IMR-90 (cell line): ENCODE results near the gene RIMBP2. TPM values are rescaled to one million over a fixed set of nuclear protein-coding genes. Genes with fewer than 3 reads are reported as not detected.

Experiments
- ATAC-seq: fragments of 200-7000 bp; cut with Tn5 transposase; 2 replicates; pipeline ENCODE4 v1.9.1; 2020; ENCODE audit warnings: low read depth, mild to moderate bottlenecking, moderate library complexity
- BruUV-seq: library from RNA; stranded (reverse); fragments of 400-500 nt; replicated peaks from 2 replicates; lab custom pipeline; 2021; lab: Mats Ljungman, UMichigan
- CTCF ChIA-PET: fragments of 300-600 bp; formaldehyde crosslinking; extraction: SDS; loops from one replicate; lab custom pipeline; 2021; ENCODE audit warnings: antibody characterized with exemption; lab: Yijun Ruan, JAX
- POLR2A ChIA-PET: fragments of 300-600 bp; sonication (Branson Sonifier 250); formaldehyde crosslinking; loops from one replicate; lab custom pipeline; 2022; ENCODE audit warnings: antibody characterized with exemption; ENCODE audit not compliant: unreplicated experiment; lab: Charles Lee
- DNase-seq: peaks from one replicate; pipeline ENCODE4 v3.0.0; 2013
- H2AFZ ChIP-seq: replicated peaks from 2 replicates; pipeline ENCODE3; 2013; ENCODE audit warnings: low read length, mild to moderate bottlenecking; ENCODE audit not compliant: poor library complexity
- H2AK5ac ChIP-seq: 2 replicates; pipeline ENCODE4 v1.6.1; 2013; ENCODE audit warnings: low read depth, low read length, inconsistent platforms
- H2AK9ac ChIP-seq: replicated peaks from 2 replicates; pipeline ENCODE3; 2013; ENCODE audit warnings: mild to moderate bottlenecking, low read depth, low read length, moderate library complexity; ENCODE audit not compliant: poor library complexity
- H2BK120ac ChIP-seq: 2 replicates; pipeline ENCODE4 v1.6.1; 2013; ENCODE audit warnings: low read depth, low read length, inconsistent platforms
- H2BK15ac ChIP-seq: 3 replicates; pipeline ENCODE4 v1.6.1; 2013; ENCODE audit warnings: low read depth, low read length, inconsistent platforms
- H2BK20ac ChIP-seq: 2 replicates; pipeline ENCODE4 v1.6.1; 2013; ENCODE audit warnings: low read depth, mild to moderate bottlenecking, inconsistent platforms, low read length, moderate library complexity
- H2BK5ac ChIP-seq: 2 replicates; pipeline ENCODE4 v1.6.1; 2013; ENCODE audit warnings: mild to moderate bottlenecking, low read depth, low read length, inconsistent platforms; ENCODE audit not compliant: poor library complexity, severe bottlenecking
- H3K14ac ChIP-seq: replicated peaks from 2 replicates; pipeline ENCODE4 v1.6.1; 2013; ENCODE audit warnings: low read depth, low read length, inconsistent platforms
- H3K18ac ChIP-seq: 2 replicates; pipeline ENCODE4 v1.6.1; 2013; ENCODE audit warnings: low read depth, low read length, control low read depth
- H3K23ac ChIP-seq: 2 replicates; pipeline ENCODE4 v1.6.1; 2013; ENCODE audit warnings: low read depth, low read length, inconsistent platforms
- H3K27ac ChIP-seq: 2 replicates; pipeline ENCODE4 v1.5.1; 2013; ENCODE audit warnings: mild to moderate bottlenecking, control low read depth, low read length; ENCODE audit not compliant: insufficient read depth
- H3K27me3 ChIP-seq: 2 replicates; pipeline ENCODE4 v1.6.1; 2013; ENCODE audit warnings: low read length; ENCODE audit not compliant: control insufficient read depth, insufficient read depth
- H3K36me3 ChIP-seq: 2 replicates; pipeline ENCODE4 v1.6.1; 2013; ENCODE audit warnings: low read length, mixed read lengths; ENCODE audit not compliant: control insufficient read depth, insufficient read depth
- H3K4ac ChIP-seq: 2 replicates; pipeline ENCODE4 v1.6.1; 2013; ENCODE audit warnings: low read depth, low read length, inconsistent platforms
- H3K4me1 ChIP-seq: 2 replicates; pipeline ENCODE4 v1.6.1; 2013; ENCODE audit warnings: low read length, mixed read lengths; ENCODE audit not compliant: control insufficient read depth, insufficient read depth
- H3K4me2 ChIP-seq: 2 replicates; pipeline ENCODE4 v1.6.1; 2013; ENCODE audit warnings: low read depth, mild to moderate bottlenecking, control low read depth, low read length, moderate library complexity
- H3K4me3 ChIP-seq: 2 replicates; pipeline ENCODE4 v1.5.1; 2013; ENCODE audit warnings: low read depth, mild to moderate bottlenecking, control low read depth, low read length, moderate library complexity; ENCODE audit not compliant: insufficient read depth
- H3K56ac ChIP-seq: 2 replicates; pipeline ENCODE4 v1.6.1; 2013; ENCODE audit warnings: low read length, inconsistent platforms; ENCODE audit not compliant: insufficient read depth; ENCODE audit errors: extremely low read depth
- H3K79me1 ChIP-seq, 2 experiments: 2 replicates each; pipeline ENCODE4 v1.6.1; 2013; ENCODE audit warnings: low read length in 2 of 2, inconsistent platforms in 1 of 2, low read depth in 1 of 2
- H3K9ac ChIP-seq: 2 replicates; pipeline ENCODE4 v1.6.1; 2013; ENCODE audit warnings: low read depth, low read length, control low read depth
- H3K9me1 ChIP-seq: 2 replicates; pipeline ENCODE4 v1.6.1; 2013; ENCODE audit warnings: low read length, inconsistent platforms; ENCODE audit not compliant: insufficient read depth
- H3K9me3 ChIP-seq: 2 replicates; pipeline ENCODE4 v1.6.1; 2013; ENCODE audit warnings: low read length; ENCODE audit not compliant: control insufficient read depth, insufficient read depth
- H4K20me1 ChIP-seq: 2 replicates; pipeline ENCODE4 v1.6.1; 2013; ENCODE audit warnings: low read length, inconsistent platforms; ENCODE audit not compliant: insufficient read depth
- H4K5ac ChIP-seq: 2 replicates; pipeline ENCODE4 v1.6.1; 2013; ENCODE audit warnings: mild to moderate bottlenecking, low read depth, low read length, control low read depth
- H4K8ac ChIP-seq, 2 experiments: 2 replicates each; pipeline ENCODE4 v1.6.1; 2013; ENCODE audit warnings: low read depth in 2 of 2, low read length in 2 of 2, control low read depth in 1 of 2, inconsistent platforms in 1 of 2
- H4K91ac ChIP-seq: 2 replicates; pipeline ENCODE4 v1.6.1; 2013; ENCODE audit warnings: low read depth, low read length, inconsistent platforms; ENCODE audit not compliant: insufficient read depth
- CHD1 ChIP-seq: IDR thresholded peaks from 2 replicates; pipeline ENCODE4 v1.6.1; 2012; ENCODE audit warnings: low read depth, low read length, improper control_type of control experiment
- FOS ChIP-seq: fragments of 150-350 bp; IDR thresholded peaks from 2 replicates; pipeline ENCODE4 v1.6.1; 2016; ENCODE audit warnings: low read depth, low read length
- NFE2L2 ChIP-seq: fragments of 150-350 bp; IDR thresholded peaks from 2 replicates; pipeline ENCODE4 v1.6.1; 2016; ENCODE audit warnings: low read depth, mild to moderate bottlenecking, low read length
- RAD21 ChIP-seq: IDR thresholded peaks from 2 replicates; pipeline ENCODE4 v1.6.1; 2012; ENCODE audit warnings: low read length, improper control_type of control experiment
- whole genome bisulfite sequencing, 2 experiments: methylation state at CpG; one replicate each; pipeline versions ENCODE4 v1.1.5 to v1.1.7; 2013; ENCODE audit warnings: missing lambda C conversion rate in 2 of 2; ENCODE audit not compliant: insufficient read length in 1 of 2; ENCODE audit errors: extremely low coverage in 2 of 2; 5-methylcytosine and 5-hydroxymethylcytosine counted together
- dilution Hi-C: fragments of 300-500 bp; cut with HindIII; formaldehyde crosslinking; loops from one replicate; pipeline ENCODE4 v1.14.3; 2018; ENCODE audit warnings: low sequenced_read_pairs; ENCODE audit not compliant: unreplicated experiment
- in situ Hi-C: fragments of 300-500 bp; cut with MboI; formaldehyde crosslinking; loops from 3 replicates; pipeline ENCODE4 v1.14.3; 2019; ENCODE audit warnings: low sequenced_read_pairs, inconsistent platforms, mixed read lengths
- intact Hi-C: fragments of 100-400 bp; cut with micrococcal nuclease; formaldehyde crosslinking; loops from 2 replicates; pipeline ENCODE4 v1.10.0; 2022
- polyA plus RNA-seq, 3 experiments: library from polyadenylated mRNA; depleted of rRNA; stranded (reverse); fragments of >200 nt; gene quantifications; 2 replicates each; pipeline ENCODE4 v1.2.3, GENCODE V29; 2012; ENCODE audit warnings: low replicate concordance in 1 of 3
- total RNA-seq: library from RNA; depleted of rRNA; stranded (reverse); fragments of >200 nt; gene quantifications from 2 replicates; pipeline ENCODE4 v1.2.3, GENCODE V29; 2012

Gene RIMBP2
- total and polyA plus RNA-seq, 2 of the 4 experiments (the other 2 are of a cell fraction), result not detected

DNA sequence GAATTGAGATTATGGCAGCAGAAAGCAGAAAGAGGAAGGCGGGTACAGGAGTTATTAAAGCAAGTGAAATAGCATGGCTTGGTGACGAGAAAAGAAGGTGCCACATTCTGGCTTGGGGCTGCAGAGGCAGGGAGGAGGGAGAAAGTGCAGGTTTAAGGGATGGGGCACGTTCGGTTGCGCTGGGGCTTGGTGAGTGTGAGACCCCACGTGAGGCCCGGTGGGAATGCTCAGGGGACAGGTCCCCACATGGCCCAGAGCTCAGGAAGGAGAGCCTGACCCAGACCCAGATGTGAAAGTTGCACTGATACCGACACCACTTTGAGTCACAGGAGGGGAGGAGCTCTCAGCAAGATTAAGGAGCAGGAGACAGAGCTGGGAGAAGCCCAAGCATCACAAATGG lies 191.3 kb downstream of the RIMBP2 start:
- no peak overlapping the region for H3K4me2 ChIP-seq
- TF ChIP-seq FOS, result no peak
- no peak for TF ChIP-seq NFE2L2
- TF ChIP-seq CHD1, result no peak
- no peak for TF ChIP-seq RAD21
- H3K18ac ChIP-seq, result no peak overlapping the region
- H3K4me1 ChIP-seq, result no peaks in the 10 kb centered on the region
- H3K23ac ChIP-seq, result no peak overlapping the region
- no peak overlapping the region for H2AK9ac ChIP-seq
- no peak overlapping the region for H2BK120ac ChIP-seq
- in situ Hi-C loops (no loop called here), dilution Hi-C loops (no loop called here), intact Hi-C loops (no loop called here)
- H3K9ac ChIP-seq, result no peak overlapping the region
- H2AFZ ChIP-seq, result no peak overlapping the region
- no peak overlapping the region for H2BK15ac ChIP-seq
- H3K56ac ChIP-seq, result no peak overlapping the region
- CTCF ChIA-PET, result no interaction called here
- ATAC-seq, result no peak
- no peak overlapping the region for H2AK5ac ChIP-seq
- no peaks in the 10 kb centered on the region for H3K79me1 ChIP-seq
- no peaks in the 10 kb centered on the region for H3K36me3 ChIP-seq
- H4K8ac ChIP-seq, result no peak overlapping the region
- DNase-seq, result no peak
- H3K9me3 ChIP-seq, result peaks cover 39% of the 10 kb centered on the region
- no peak overlapping the region for H2BK5ac ChIP-seq
- H2BK20ac ChIP-seq, result no peak overlapping the region
- POLR2A ChIA-PET, result no interaction called here
- 47% methylated on average over 7 of the region's 8 CpGs; no CpG with 5 or more reads in 1 of the 2 experiments for WGBS, 2 experiments
- no peak overlapping the region for H3K4ac ChIP-seq
- H3K4me3 ChIP-seq, result no peak overlapping the region
- H4K91ac ChIP-seq, result no peak overlapping the region
- H3K27ac ChIP-seq, result no peak overlapping the region
- no peaks in the 10 kb centered on the region for H4K20me1 ChIP-seq
- H3K9me1 ChIP-seq, result no peaks in the 10 kb centered on the region
- no peaks in the 10 kb centered on the region for H3K27me3 ChIP-seq
- BruUV-seq, result no TSS peak
- no peak overlapping the region for H4K5ac ChIP-seq
- H3K14ac ChIP-seq, result no peak overlapping the region
